Measurements from ENCODE around the gene ARFRP1. TPM values are rescaled to one million over a fixed set of nuclear protein-coding genes. Genes with fewer than 3 reads are reported as not detected.
"Not testable (repeated sequence)": the region's sequence is repeated elsewhere in the genome, so short reads cannot be mapped to it uniquely, and the experiment has no call there.

The ARFRP1 gene
- total RNA-seq, 1 experiment from 2014 or later: 42.7 TPM

- no peak overlapping the region for H3K18ac ChIP-seq (ENCODE audit: insufficient read length, low read depth, low read length)
- no peak overlapping the region for H3K27ac ChIP-seq (ENCODE audit: insufficient read length, low read depth, low read length)
- Mint-ChIP-seq H3K4me3 (no peak overlapping the region), H3K36me3 (ENCODE audit: insufficient read depth in 1 of 3, low read depth in 3 of 3) (peaks cover 11 to 42% (median 19%) of the 10 kb centered on the region in 3 experiments; a peak in 6 of 7 replicates), H3K27ac (no peak overlapping the region), H3K9me3 (no peaks in the 10 kb centered on the region), H3K27me3 (ENCODE audit: low read depth) (no peaks in the 10 kb centered on the region; the same call in 1 of the 2 replicates), H3K4me1 (no peaks in the 10 kb centered on the region)
- no peak overlapping the region for H2AFZ ChIP-seq (ENCODE audit: low read length)
- no peak overlapping the region for H3K9ac ChIP-seq (ENCODE audit: extremely low read depth, insufficient read length, low read length)
- no peak for DNase-seq
- no peak overlapping the region for H2AK5ac ChIP-seq (ENCODE audit: insufficient read length, low read length)
- peaks cover 3% of the 10 kb centered on the region for H3K79me1 ChIP-seq (ENCODE audit: insufficient read depth, low read depth, low read length, poor library complexity, severe bottlenecking)
- H4K5ac ChIP-seq (ENCODE audit: insufficient read length, low read depth, low read length): no peak overlapping the region
- no peak overlapping the region for H3K23ac ChIP-seq (ENCODE audit: insufficient read length, low read depth, low read length)
- no peak overlapping the region for H3K4ac ChIP-seq (ENCODE audit: low read depth, low read length)
- H3K23me2 ChIP-seq (ENCODE audit: insufficient read length, low read depth, low read length, poor library complexity, severe bottlenecking): no peaks in the 10 kb centered on the region
- no peak overlapping the region for H2BK120ac ChIP-seq (ENCODE audit: low read depth, low read length, poor library complexity, severe bottlenecking)
- H4K91ac ChIP-seq (ENCODE audit: insufficient read length, low read depth, low read length): no peak overlapping the region
- H4K20me1 ChIP-seq (ENCODE audit: control insufficient read depth, insufficient read depth, insufficient read length): no peaks in the 10 kb centered on the region
- H4K8ac ChIP-seq (replicated peaks; ENCODE audit: insufficient read length, low read depth, low read length): no peak overlapping the region
- TF ChIP-seq CTCF (conservative IDR thresholded peaks at IDR 0.05): no peak
- H2BK20ac ChIP-seq (ENCODE audit: low read depth, low read length, poor library complexity, severe bottlenecking): no peak overlapping the region
- no peak overlapping the region for H2BK12ac ChIP-seq (ENCODE audit: insufficient read length, low read depth, low read length)
- H3K4me1 ChIP-seq (ENCODE audit: insufficient read depth, low read length): no peaks in the 10 kb centered on the region
- no peak overlapping the region for H3K4me2 ChIP-seq (ENCODE audit: insufficient read depth, insufficient read length, low read length)
- H2BK15ac ChIP-seq (ENCODE audit: low read depth, low read length): no peak overlapping the region
- H3K14ac ChIP-seq (ENCODE audit: insufficient read depth, low read length): no peak overlapping the region
- H3K9me3 ChIP-seq (ENCODE audit: control insufficient read depth, low read depth, low read length): no peaks in the 10 kb centered on the region
- H3T11ph ChIP-seq (ENCODE audit: low read length): no peak overlapping the region
- no peaks in the 10 kb centered on the region for H3K79me2 ChIP-seq (ENCODE audit: insufficient read depth, low read length)
- no peak overlapping the region for H2BK5ac ChIP-seq (ENCODE audit: insufficient read length, low read length)
- no peak overlapping the region for H3K56ac ChIP-seq (ENCODE audit: insufficient read length, low read depth, low read length)
- no CpG with 5 or more reads among the region's 5 CpGs for WGBS (ENCODE audit: extremely low coverage, insufficient read length, low lambda C conversion rate)
- no peaks in the 10 kb centered on the region for H3K27me3 ChIP-seq (ENCODE audit: insufficient read depth, low read length)
These were observed 23.6 kb upstream of the ARFRP1 start for GRCh38 chr20:63731410-63731809.

- H3K56ac ChIP-seq (ENCODE audit: insufficient read length, low read depth, low read length); H2AK5ac ChIP-seq (ENCODE audit: insufficient read length, low read length); H3K23me2 ChIP-seq (ENCODE audit: insufficient read length, low read depth, low read length, poor library complexity, severe bottlenecking); H4K5ac ChIP-seq (ENCODE audit: insufficient read length, low read depth, low read length); H2BK120ac ChIP-seq (ENCODE audit: low read depth, low read length, poor library complexity, severe bottlenecking); H3K27me3 ChIP-seq (ENCODE audit: insufficient read depth, low read length); H2BK15ac ChIP-seq (ENCODE audit: low read depth, low read length); H3K4me1 Mint-ChIP-seq; H2AFZ ChIP-seq (ENCODE audit: low read length); H3K9me3 Mint-ChIP-seq; H3K27me3 Mint-ChIP-seq (ENCODE audit: low read depth); H4K91ac ChIP-seq (ENCODE audit: insufficient read length, low read depth, low read length); H3K18ac ChIP-seq (ENCODE audit: insufficient read length, low read depth, low read length); H4K8ac ChIP-seq (replicated peaks; ENCODE audit: insufficient read length, low read depth, low read length); H3K9ac ChIP-seq (ENCODE audit: extremely low read depth, insufficient read length, low read length); H2BK20ac ChIP-seq (ENCODE audit: low read depth, low read length, poor library complexity, severe bottlenecking); H3T11ph ChIP-seq (ENCODE audit: low read length); H3K79me2 ChIP-seq (ENCODE audit: insufficient read depth, low read length); DNase-seq; H3K14ac ChIP-seq (ENCODE audit: insufficient read depth, low read length); H3K79me1 ChIP-seq (ENCODE audit: insufficient read depth, low read depth, low read length, poor library complexity, severe bottlenecking); H3K4me1 ChIP-seq (ENCODE audit: insufficient read depth, low read length); H3K27ac ChIP-seq (ENCODE audit: insufficient read length, low read depth, low read length); H3K23ac ChIP-seq (ENCODE audit: insufficient read length, low read depth, low read length); H3K9me3 ChIP-seq (ENCODE audit: control insufficient read depth, low read depth, low read length); H3K4ac ChIP-seq (ENCODE audit: low read depth, low read length); H3K4me2 ChIP-seq (ENCODE audit: insufficient read depth, insufficient read length, low read length); H2BK5ac ChIP-seq (ENCODE audit: insufficient read length, low read length); H2BK12ac ChIP-seq (ENCODE audit: insufficient read length, low read depth, low read length); H4K20me1 ChIP-seq (ENCODE audit: control insufficient read depth, insufficient read depth, insufficient read length); H3K4me3 Mint-ChIP-seq: not testable (repeated sequence)
- Mint-ChIP-seq H3K36me3 (ENCODE audit: insufficient read depth in 1 of 3, low read depth in 3 of 3) (peaks cover 14 to 38% (median 27%) of the 10 kb centered on the region in 3 experiments), H3K27ac (peak overlapping the region in 1 of 3 experiments; percentile 96; a peak in 1 of 7 replicates)
- no CpG with 5 or more reads among the region's 18 CpGs for WGBS (ENCODE audit: extremely low coverage, insufficient read length, low lambda C conversion rate)
These were observed 22.5 kb upstream of the ARFRP1 start for GRCh38 chr20:63730189-63730733.
